ENCODE measurements around the gene PSMA5. TPM values are rescaled to one million over a fixed set of nuclear protein-coding genes. Genes with fewer than 3 reads are reported as not detected.

The PSMA5 gene
- total RNA-seq, 4 donors from 2014 or later = 26.2 to 36.2 (median 31.5) TPM

DNA sequence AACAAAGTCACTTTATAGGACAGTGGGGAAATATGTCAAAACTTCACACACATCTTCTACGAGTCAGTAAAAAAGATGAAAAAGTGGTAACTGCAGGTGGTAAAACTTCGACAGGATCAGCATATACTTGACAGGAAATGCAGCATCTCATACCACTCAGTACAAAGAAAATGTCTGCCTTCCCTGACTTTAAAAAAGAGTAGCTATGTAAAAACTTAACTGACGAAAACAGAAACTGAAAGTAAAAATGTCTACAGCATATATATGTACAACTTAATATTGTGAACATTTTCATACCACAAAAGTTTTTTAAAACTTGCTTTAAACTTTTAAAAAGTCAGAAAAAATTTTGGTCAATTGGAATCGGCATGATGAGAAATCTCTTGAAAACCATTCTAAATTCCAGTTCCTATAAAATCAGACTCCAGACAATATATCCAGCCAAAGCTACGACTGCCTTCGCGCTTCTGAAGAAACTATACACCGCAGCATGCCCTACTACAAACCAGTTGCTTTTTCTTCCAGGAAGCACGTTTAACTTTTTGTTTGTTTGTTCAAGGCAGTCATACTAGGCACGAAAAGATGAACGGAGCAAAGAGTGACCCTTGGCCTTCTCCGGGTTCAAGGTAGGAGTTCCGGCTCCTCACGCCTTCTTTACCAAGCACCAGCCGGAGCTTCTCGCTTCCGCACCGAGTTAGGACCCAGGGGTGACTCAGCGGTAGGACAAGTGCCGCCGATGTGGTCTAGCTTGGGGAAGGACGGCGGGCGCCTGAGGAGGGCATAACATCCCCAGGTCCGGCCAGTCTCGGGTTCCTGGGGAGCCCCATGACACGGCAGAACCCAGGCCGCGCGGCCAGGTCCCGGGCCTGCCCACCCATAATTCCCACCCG, 612 bp downstream of the PSMA5 start:
- Histone ChIP-seq H3K27ac (peak overlapping the region; percentile 82), H3K4me1 (peaks cover 28% of the 10 kb centered on the region), H3K36me3 (peaks cover 3% of the 10 kb centered on the region), H3K27me3 (no peaks in the 10 kb centered on the region), H3K4me3 (peak overlapping the region; percentile 70), H3K9me3 (no peaks in the 10 kb centered on the region)
- WGBS = under 1% methylated on average over 32 of the region's 32 CpGs
- DNase-seq (ENCODE audit: low spot score in 2 of 2) = no peak
- no peak for TF ChIP-seq POLR2AphosphoS5 (IDR thresholded peaks at IDR 0.05)
- no peak for TF ChIP-seq POLR2A (IDR thresholded peaks at IDR 0.05)
- no peak for TF ChIP-seq EP300 (IDR thresholded peaks at IDR 0.05)
- TF ChIP-seq, protein P1, sequence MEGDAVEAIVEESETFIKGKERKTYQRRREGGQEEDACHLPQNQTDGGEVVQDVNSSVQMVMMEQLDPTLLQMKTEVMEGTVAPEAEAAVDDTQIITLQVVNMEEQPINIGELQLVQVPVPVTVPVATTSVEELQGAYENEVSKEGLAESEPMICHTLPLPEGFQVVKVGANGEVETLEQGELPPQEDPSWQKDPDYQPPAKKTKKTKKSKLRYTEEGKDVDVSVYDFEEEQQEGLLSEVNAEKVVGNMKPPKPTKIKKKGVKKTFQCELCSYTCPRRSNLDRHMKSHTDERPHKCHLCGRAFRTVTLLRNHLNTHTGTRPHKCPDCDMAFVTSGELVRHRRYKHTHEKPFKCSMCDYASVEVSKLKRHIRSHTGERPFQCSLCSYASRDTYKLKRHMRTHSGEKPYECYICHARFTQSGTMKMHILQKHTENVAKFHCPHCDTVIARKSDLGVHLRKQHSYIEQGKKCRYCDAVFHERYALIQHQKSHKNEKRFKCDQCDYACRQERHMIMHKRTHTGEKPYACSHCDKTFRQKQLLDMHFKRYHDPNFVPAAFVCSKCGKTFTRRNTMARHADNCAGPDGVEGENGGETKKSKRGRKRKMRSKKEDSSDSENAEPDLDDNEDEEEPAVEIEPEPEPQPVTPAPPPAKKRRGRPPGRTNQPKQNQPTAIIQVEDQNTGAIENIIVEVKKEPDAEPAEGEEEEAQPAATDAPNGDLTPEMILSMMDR (IDR thresholded peaks at IDR 0.05) = no peak

DNA sequence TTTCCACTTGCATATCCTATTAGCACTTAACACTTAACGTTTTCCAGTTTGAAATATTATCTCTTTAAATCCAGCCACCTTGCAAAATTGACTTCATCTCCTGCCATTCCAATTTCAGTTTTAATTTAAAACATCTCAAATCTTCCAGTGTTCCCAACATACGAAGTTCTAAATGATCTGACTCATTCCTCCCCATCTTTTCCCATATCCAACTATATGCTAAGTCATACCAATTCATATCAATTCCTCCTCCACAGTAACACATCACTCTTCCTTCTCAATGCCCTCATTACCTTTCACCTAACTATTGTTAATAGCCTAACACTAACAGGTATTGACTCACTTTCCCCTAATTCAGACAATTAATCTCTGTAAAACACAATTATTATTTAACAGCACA, 2.8 kb downstream of the PSMA5 start:
- no peak for TF ChIP-seq EP300 (IDR thresholded peaks at IDR 0.05)
- no peak for TF ChIP-seq POLR2AphosphoS5 (IDR thresholded peaks at IDR 0.05)
- TF ChIP-seq, protein P1 (IDR thresholded peaks at IDR 0.05) = no peak
- no peak for TF ChIP-seq POLR2A (IDR thresholded peaks at IDR 0.05)
- Histone ChIP-seq H3K9me3 (no peaks in the 10 kb centered on the region), H3K36me3 (peaks cover 25% of the 10 kb centered on the region), H3K4me1 (peaks cover 28% of the 10 kb centered on the region), H3K27ac (no peak overlapping the region), H3K27me3 (no peaks in the 10 kb centered on the region), H3K4me3 (no peak overlapping the region)
- no peak for DNase-seq (ENCODE audit: low spot score in 2 of 2)
- WGBS = 60% methylated on average over 2 of the region's 2 CpGs

DNA sequence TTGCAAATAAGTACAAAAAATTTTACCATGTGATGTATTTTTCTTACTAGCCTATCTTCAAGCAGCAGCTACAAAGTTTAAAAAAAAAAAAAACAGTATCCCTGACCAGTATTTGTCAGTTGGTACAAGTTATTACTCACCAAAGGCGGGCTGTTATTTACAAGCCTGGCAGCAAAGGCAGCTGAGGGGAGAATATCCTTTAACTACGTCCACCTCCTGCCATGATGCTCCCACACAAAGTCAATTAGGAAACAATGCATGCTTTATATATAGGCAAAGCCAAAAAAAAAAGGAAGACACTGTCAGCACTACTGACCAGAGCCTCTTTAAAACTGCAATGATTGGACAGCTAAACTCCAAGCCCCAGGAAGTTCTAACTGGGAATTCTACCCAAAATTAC, 13.7 kb downstream of the PSMA5 start:
- DNase-seq (ENCODE audit: low spot score in 2 of 2) = no peak
- TF ChIP-seq POLR2AphosphoS5 (IDR thresholded peaks at IDR 0.05) (no peak), EP300 (IDR thresholded peaks at IDR 0.05) (no peak), POLR2A (IDR thresholded peaks at IDR 0.05) (no peak)
- TF ChIP-seq, protein P1 (IDR thresholded peaks at IDR 0.05) = no peak
- 70% methylated on average over 2 of the region's 2 CpGs for WGBS

DNA sequence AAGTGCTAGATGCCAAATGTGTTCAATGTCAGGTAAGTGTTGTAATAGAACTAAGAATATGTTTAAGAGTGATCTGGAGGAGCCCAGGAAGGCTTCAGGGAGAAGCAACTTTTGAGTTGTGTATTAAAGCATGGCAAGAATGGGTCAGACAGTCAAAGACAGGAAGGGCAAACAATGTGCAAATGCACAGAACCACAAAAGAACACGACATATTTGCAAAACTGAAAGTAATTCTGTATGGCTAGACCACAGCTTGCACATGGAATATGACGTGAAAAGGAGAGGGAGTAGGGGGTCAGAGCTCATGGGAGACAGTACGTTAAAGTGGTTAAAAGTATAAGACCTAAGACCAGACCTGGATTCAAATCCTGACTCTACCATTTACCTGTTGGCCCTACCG, 21.4 kb downstream of the PSMA5 start:
- no peak for DNase-seq (ENCODE audit: low spot score in 2 of 2)
- Histone ChIP-seq H3K4me1 (no peaks in the 10 kb centered on the region), H3K27me3 (no peaks in the 10 kb centered on the region), H3K4me3 (no peak overlapping the region), H3K27ac (no peak overlapping the region), H3K36me3 (peaks cover 85% of the 10 kb centered on the region), H3K9me3 (no peaks in the 10 kb centered on the region)
- TF ChIP-seq, protein P1 (IDR thresholded peaks at IDR 0.05) = no peak
- no peak for TF ChIP-seq EP300 (IDR thresholded peaks at IDR 0.05)
- TF ChIP-seq POLR2A (IDR thresholded peaks at IDR 0.05) = no peak
- no peak for TF ChIP-seq POLR2AphosphoS5 (IDR thresholded peaks at IDR 0.05)
- 86% methylated on average over 4 of the region's 4 CpGs for WGBS

More for the DNA sequence above, 13.7 kb downstream of the PSMA5 start:
- H3K4me3 ChIP-seq = no peak overlapping the region
- H3K36me3 ChIP-seq = peaks cover 85% of the 10 kb centered on the region
- no peaks in the 10 kb centered on the region for H3K9me3 ChIP-seq
- no peak overlapping the region for H3K27ac ChIP-seq
- no peaks in the 10 kb centered on the region for H3K4me1 ChIP-seq
- H3K27me3 ChIP-seq = no peaks in the 10 kb centered on the region

DNA sequence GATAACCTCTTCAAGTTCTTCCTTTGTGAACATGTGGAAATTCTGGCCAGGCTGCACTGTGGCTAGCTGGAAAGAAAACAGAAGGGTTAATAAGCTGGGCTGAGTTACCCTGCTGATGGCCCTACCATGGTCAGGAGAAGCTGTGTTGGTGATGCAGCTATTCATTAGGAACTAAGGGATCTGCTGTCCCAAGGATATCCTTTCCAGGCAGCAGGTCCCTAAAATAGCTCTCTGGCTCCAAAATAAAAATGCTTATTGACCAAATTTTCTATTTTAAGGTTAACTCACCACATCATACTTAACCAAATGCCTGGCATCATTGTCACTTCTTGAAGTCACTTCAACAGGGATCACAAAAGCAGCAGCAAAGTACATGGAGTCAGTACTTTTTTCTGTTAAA, 24.2 kb downstream of the PSMA5 start:
- no peaks in the 10 kb centered on the region for H3K27me3 ChIP-seq
- no peak overlapping the region for H3K4me3 ChIP-seq
- H3K4me1 ChIP-seq = peaks cover 18% of the 10 kb centered on the region
- H3K9me3 ChIP-seq = no peaks in the 10 kb centered on the region
- H3K27ac ChIP-seq = no peak overlapping the region
- TF ChIP-seq POLR2AphosphoS5 (IDR thresholded peaks at IDR 0.05) (no peak), POLR2A (IDR thresholded peaks at IDR 0.05) (no peak), EP300 (IDR thresholded peaks at IDR 0.05) (no peak)
- TF ChIP-seq, protein P1 (IDR thresholded peaks at IDR 0.05) = no peak
- DNase-seq (ENCODE audit: low spot score in 2 of 2) = no peak
- H3K36me3 ChIP-seq = peaks cover 58% of the 10 kb centered on the region

Measured in suprapubic skin (tissue), 4 donors.